GM19455 (cell line): Measurements from ENCODE around the gene ZSCAN5B.
"Not testable (repeated sequence)": the region's sequence is repeated elsewhere in the genome, so short reads cannot be mapped to it uniquely, and the experiment has no call there.

ENCODE experiments used
- ATAC-seq: cut with Tn5 transposase; IDR thresholded peaks from one replicate; pipeline ENCODE4 v1.9.1; 2021; ENCODE audit not compliant: unreplicated experiment

Gene ZSCAN5B, protein sequence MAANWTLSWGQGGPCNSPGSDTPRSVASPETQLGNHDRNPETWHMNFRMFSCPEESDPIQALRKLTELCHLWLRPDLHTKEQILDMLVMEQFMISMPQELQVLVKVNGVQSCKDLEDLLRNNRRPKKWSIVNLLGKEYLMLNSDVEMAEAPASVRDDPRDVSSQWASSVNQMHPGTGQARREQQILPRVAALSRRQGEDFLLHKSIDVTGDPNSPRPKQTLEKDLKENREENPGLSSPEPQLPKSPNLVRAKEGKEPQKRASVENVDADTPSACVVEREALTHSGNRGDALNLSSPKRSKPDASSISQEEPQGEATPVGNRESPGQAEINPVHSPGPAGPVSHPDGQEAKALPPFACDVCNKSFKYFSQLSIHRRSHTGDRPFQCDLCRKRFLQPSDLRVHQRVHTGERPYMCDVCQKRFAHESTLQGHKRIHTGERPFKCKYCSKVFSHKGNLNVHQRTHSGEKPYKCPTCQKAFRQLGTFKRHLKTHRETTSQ

DNA sequence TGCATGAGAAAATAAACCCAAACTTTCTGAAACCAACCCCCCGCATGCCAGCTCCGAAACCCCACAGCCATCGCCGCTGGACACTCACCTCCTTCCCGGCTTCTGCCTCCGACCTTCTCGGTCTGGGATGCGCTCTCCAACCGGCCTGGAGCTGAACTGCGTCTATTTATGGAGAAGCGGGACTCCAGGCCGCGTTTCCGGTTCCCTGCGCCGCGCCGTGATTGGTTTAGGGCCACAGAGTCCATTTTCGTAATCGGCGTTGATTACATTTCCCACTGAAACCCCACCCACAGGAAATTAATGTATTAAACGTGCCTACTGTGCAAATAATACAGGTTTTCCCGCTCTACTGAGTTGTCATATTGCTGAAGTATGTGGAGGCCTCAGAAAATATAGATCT, at the start of gene ZSCAN5B:
TSS of gene ZSCAN5B (minus strand) at position 138 of the 400 bp plus-strand sequence. CDS start 4,731 bp downstream, outside the sequence.
- not testable (repeated sequence) for ATAC-seq

DNA sequence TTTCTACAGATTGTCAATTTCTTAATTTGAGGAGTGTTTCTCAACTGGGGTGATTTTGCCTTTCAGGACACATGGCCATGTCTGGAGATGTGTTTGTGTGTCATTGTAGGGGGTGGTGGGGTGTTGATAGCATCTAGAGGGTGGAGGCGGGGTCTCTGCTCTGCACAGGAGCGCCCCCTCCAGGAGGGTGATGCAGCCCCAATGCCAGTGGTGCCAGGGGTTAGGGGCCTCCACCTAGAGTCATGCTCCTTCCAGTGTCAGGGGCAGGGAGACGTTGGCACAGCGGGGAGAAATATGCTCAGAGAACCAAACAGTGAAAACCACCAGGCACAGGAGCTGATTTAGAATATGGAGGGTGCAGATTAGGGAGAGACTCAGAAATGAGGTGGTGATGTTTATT, 48.2 kb upstream of the ZSCAN5B start:
- ATAC-seq = not testable (repeated sequence)

DNA sequence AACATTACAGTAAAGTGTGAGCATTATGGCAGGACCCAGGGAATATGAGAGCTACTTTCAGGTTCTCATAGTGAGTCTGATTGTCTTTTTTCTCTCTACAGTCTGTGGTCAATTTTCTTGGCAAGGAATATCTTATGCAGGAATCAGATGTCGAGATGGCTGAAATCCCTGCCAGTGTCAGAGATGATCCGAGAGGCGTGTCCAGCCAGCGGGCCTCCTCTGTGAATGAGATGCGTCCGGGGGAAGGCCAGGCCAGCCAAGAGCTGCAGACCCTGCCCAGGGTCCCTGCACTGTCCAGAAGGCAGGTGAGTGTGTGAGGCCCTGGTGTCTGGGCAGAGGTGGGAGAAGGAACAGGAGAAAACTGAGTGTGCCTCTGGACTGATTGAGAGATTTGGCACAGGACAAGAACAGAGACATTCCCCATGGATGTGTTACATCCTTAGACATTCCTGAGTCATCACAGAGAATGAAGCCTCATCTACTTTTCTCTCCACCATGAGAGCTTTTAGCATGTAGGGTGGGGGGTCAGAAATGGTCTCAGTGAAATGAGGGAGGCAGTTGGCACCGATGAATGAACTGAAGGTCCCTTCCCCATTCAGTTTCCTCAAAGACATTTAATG, 47.6 kb upstream of the ZSCAN5B start:
- no peak for ATAC-seq

DNA sequence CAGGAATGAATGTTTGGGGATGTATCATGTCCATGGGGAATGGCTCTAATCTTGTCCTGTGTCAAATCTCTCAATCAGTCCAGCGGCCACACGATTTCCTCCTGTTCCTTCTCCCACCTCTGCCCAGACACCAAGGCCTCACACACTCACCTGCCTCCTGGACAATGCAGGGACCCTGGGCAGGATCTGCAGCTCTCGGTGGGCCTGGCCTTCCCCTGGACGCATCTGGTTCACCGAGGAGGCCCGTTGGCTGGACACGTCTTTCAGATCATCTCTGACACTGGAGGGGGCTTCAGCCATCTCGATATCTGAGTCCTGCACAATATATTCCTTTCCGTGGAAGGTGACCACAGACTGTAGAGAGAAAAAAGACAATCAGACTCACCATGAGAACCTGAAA, 25.9 kb upstream of the ZSCAN5B start:
- no peak for ATAC-seq

DNA sequence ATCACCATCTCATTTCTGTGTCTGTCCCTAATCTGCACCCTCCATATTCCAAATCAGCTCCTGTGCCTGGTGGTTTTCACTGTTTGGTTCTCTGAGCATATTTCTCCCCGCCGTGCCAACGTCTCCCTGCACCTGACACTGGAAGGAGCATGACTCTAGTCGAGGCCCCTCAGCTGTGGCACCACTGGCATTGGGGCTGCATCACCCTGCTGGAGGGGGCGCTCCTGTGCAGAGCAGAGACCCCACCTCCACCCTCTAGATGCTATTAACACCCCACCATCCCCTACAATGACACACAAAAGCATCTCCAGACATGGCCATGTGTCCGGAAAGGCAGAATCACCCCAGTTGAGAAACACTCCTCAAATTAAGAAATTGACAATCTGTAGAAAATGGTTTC, 25.3 kb upstream of the ZSCAN5B start:
- no peak for ATAC-seq

DNA sequence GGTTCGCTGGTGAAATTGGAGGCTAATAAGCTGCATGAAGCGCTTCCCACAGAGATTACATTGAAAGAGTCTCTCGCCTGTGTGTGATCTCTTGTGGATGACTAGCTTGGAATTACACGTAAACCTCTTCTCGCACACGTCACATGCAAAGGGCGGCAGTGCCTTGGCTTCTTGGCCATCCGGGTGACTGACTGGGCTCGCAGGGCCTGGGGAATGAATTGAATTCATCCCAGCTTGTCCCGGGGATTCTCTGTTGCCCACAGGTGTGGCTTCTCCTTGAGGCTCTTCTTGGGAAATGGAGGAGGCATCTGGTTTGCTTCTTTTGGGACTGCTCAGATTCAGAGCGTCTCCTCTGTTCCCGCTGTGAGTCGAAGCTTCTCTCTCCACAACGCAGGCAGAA, 24.3 kb upstream of the ZSCAN5B start:
- no peak for ATAC-seq

DNA sequence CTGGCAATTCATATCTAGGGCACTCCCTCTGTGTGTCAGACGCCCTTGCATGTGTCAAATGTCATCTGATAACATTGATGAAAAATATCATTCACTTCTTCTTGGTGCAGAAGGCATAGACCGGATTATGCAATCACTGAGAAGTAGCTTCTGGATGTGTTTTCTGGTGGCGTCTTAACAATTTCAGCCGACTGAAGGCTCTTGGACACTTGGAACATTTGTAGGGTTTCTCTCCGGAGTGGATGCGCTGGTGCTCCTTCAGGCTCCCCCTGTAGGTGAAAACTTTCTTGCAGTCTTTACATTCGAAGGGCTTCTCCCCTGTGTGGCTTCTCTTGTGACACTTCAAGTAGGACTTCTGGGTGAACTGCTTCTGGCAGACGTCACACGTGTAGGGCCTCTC, 23.9 kb upstream of the ZSCAN5B start:
- ATAC-seq = not testable (repeated sequence)

DNA sequence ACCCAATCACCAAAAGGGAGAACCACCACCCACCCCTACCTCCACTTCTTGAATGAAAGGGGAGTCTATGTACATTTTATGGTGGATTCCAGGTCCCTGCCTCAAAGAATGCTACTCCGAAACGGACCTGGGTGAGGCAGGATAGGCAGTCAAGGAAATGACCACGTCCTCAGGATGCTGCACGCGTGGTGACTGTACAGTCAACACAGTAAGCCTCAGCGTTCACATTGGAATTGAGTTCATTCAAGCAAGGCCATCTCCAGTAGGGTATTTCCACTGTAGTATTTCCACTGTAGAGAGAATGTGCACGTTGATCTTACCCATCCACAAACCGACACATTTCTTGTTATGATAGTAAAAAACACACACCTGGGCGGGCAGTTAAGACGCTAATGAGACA, 21.4 kb upstream of the ZSCAN5B start:
- ATAC-seq = no peak

DNA sequence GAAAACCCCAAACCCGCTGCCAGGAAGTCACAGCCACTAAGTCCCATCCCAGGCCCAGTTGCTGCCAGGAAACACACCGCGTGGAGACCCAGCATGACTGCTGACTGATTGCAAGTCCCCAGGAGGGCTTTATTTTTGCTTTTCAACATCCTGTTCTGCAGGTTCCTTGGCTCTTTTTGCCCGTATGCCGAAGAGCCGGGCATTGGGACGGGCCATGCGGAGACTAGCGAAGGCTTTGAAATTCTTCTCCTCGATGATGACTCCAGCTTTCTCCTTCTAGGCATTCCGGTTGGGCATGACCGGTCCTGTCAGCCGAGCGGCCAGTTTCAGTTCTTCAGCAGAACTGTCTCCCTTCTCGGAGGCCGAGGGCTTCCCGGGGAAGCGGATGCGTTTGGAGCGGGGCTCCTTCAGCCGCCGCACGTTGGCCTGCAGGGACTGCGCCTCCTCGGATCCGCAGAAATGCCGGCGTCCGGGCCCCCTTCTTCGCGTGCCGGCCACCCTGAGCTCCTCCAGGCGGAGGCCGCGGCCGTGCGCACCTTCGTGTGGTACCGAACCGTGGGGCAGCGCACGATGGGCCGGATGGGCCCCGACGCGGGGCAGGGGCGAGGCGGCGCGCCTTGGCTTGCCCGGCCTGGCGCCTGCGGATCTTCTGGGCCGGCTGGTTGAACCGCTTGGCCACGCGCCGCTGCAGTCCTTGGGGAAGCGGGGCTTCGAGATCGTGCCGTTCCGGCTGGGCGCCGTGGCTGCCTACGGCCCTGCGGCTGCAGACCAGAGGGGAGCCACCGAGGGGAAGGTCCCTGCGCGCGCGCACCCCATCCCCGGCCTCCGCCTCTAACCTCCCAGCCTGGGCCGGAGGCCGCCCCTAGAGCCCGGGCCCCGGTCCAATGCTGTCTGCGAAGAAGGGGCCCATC, 19.7 kb upstream of the ZSCAN5B start:
- no peak for ATAC-seq

DNA sequence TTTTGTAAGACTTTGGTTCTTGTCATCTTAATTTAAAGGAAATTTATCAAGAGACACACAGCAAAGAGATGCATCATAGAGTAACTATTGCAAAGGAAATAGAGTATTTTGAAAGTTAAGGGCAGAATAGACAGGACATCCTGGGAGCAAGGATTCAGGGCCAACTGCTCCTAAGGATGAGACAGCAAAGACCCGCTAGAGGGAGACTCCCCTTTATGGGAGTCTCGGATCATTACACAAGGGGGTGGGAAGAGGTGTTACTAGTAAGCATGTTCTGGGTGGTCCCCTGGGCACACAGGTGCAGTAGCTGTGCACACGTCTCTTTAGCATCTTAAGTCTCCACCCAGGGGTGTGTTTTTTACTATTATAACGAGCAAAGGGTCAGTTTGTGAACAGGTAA, 14.1 kb upstream of the ZSCAN5B start:
- ATAC-seq = no peak

DNA sequence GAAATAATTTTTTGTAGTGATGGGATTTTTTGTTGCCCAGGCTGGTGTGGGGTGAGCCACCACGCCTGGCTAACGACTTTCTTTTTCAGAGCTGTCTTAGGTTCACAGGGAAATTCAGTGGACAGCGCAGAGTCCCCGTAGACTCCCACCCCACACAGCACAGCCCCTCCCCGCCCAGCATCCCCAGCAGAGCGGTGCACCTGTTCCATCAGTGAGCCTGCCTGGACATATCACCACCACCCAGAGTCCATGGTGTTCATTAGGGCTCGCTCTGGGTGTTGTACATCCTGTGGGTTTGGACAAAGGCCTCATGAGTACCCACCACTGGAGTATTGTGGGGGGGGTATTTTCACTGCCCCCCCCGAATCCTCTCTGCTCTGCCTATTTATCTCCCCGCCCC, 12.5 kb upstream of the ZSCAN5B start:
- not testable (repeated sequence) for ATAC-seq

DNA sequence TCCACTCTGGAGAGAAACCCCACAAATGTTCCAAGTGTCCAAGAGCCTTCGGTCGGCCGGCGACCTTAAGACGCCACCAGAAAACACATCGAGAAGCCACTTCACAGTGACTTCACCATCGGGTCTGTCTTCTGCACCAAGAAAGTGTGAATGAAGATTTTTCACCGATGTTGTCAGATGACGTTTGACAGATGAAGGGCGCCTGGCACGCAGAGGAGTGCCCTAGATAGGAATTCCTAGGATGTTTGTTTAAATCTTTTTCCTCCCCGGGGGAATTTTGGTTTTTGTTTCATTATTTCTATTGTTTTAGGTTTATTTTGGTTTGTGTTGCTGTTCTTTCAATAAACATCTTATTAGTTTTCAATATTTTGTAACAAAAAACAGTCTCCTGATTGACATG, 11.5 kb upstream of the ZSCAN5B start:
- ATAC-seq = no peak

DNA sequence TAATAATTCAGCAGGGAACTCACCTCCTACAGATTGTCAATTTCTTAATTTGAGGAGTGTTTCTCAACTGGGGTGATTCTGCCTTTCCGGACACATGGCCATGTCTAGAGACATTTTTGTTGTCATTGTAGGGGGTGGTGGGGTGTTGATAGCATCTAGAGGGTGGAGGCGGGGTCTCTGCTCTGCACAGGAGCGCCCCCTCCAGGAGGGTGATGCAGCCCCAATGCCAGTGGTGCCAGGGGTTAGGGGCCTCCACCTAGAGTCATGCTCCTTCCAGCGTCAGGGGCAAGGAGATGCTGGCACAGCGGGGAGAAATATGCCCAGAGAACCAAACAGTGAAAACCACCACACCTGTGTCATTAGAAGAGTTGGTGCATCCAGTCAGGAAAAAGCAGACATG, 10.0 kb upstream of the ZSCAN5B start:
- ATAC-seq = not testable (repeated sequence)

DNA sequence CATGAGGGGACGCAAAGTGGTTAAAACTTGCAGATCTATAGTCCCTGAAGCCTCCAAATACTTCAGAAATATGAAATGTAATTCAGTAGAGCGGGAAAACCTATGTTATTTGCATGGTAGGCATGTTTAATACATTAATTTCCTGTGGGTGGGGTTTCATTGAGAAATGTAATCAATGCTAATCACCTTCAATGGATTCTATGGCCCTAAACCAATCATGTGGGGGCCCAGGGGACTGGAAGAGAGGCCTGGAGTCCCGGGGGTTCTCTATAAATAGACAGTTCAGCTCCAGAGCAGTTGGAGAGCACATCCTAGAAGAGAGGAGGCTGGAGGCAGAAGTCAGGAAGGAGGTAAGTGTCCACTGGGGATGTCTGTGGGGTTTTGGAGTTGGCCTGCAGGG, 4.4 kb upstream of the ZSCAN5B start, which contains the start of gene ZSCAN5C:
TSS of gene ZSCAN5C (plus strand) at position 301 of the 400 bp plus-strand sequence. CDS start 3,641 bp downstream, outside the sequence.
- no peak for ATAC-seq

DNA sequence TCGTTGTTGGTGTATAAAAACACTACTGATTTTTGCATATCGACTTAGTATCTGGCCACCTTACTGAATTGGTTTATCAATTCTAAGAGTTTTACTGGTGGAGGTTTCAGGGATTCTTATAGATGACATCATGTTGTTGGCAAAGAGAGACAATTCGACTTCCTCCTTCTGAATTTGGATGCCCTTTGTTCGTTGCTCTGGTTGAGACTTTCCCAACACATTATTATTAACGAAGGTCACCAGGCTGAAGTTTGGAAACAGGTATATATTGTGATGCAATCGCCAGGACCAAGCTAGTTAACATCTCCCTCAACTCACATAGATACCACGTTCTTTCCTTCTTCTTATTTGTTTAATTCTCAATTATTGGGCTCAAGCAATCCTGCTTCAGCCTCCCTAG, 2.1 kb upstream of the ZSCAN5B start:
- no peak for ATAC-seq

DNA sequence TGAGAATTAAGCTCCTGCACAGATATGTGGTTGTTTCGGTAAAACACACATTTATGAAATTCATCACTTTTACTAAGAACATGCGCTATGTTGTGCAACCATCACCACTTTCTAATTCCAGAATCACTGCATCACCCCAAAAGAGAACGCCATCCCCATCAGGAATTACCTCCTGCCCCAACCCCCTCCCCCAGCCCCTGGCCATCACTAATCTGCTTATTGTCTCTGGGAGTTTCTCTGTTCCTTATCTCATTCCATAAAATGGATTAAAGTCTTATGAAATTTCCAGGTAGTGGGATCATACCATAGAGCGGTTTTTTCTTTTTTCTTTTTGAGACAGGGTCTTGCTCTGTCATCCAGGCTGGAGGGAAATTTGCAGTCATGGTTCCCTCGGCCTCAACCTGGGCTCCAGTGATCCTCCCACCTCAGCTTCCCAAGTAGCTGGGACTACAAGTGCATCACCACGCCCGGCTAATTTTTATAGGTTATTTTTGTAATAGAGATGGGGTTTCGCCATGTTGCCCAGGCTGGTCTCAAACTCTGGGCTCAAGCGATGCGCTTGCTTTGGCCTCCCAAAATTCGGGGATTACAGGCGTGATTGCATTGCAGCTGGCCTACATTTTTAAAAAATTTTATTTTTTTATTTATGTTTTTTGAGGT, 3.5 kb downstream of the ZSCAN5B start:
- ATAC-seq = no peak

DNA sequence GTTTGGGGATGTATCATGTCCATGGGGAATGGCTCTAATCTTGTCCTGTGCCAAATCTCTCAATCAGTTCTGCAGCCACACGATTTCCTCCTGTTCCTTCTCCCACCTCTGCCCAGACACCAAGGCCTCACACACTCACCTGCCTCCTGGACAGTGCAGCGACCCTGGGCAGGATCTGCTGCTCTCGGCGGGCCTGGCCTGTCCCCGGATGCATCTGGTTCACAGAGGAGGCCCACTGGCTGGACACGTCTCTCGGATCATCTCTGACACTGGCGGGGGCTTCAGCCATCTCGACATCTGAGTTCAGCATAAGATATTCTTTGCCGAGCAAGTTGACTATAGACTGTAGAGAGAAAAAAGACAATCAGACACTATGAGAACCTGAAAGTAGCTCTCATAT, 5.9 kb downstream of the ZSCAN5B start:
- ATAC-seq = no peak

DNA sequence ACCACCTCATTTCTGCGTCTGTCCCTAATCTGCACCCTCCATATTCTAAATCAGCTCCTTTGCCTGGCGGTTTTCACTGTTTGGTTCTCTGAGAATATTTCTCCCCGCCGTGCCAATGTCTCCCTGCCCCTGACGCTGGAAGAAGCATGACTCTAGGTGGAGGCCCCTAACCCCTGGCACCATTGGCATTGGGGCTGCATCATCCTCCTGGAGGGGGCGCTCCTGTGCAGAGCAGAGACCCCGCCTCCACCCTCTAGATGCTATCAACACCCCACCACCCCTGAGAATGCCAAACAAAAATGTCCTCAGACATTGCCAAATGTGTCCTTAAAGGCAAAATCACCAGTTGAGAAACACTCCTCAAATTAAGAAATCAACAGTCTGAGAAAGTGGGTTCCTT, 6.5 kb downstream of the ZSCAN5B start:
- no peak for ATAC-seq

DNA sequence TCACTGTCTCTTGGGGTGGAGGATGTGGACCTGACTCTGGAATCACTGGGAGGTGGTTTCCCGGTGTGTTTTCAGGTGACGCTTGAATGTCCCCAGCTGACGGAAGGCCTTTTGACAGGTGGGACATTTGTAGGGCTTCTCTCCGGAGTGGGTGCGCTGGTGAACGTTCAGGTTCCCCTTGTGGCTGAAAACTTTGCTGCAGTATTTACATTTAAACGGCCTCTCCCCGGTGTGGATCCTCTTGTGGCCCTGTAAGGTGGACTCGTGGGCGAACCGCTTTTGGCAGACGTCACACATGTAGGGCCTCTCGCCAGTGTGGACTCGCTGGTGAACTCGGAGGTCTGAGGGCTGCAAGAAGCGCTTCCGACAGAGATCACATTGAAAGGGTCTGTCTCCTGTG, 7.8 kb downstream of the ZSCAN5B start:
- ATAC-seq = no peak

DNA sequence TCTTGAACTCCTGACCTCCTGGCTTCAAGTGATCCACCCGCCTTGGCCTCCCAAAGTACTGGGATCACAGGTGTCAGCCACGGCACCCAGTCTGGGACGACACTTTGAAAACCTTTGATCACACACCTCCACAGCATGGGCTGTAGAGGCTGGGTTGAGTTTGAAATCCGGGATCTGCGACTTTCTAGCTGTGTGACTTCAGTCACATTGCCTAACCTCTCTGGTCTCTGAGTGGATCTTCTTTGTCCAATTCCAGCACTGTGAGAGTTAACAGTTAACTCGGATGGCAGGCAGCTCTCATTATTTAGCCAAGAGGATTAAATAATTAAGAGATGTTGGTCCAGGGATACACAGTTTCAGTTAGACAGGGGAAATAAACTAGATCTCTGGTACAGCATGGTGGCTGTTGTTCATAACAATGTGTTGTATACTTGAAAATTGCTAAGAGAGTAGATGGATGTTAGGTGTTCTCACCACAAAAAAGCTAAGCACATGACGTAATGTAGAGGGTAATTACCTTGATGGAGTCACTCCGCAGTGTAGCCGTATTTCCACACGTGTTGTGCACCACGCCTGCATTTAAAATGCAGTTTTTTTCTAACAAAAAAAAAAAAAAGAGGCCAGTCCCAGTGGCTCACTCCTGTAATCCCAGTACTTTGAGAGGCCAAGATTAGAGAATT, 19.9 kb downstream of the ZSCAN5B start:
- ATAC-seq = no peak
